ENCODE data around the gene F3.

Gene F3

GRCh38 chr1:94512816-94513215, 28.7 kb downstream of the F3 start:
- H3K4me2 ChIP-seq (ENCODE audit: low read length), result no peak overlapping the region
- H4K20me1 ChIP-seq (ENCODE audit: control insufficient read depth, insufficient read depth, low read depth, low read length), result no peaks in the 10 kb centered on the region
- H3K4me1 ChIP-seq (ENCODE audit: control insufficient read depth, low read length), result no peaks in the 10 kb centered on the region
- H3K4me3 ChIP-seq (ENCODE audit: low read length), result no peak overlapping the region
- no peaks in the 10 kb centered on the region for H3K36me3 ChIP-seq (ENCODE audit: control insufficient read depth, low read length)
- no peaks in the 10 kb centered on the region for H3K9me3 ChIP-seq (ENCODE audit: control insufficient read depth, insufficient read depth, low read length)
- H3K27me3 ChIP-seq (ENCODE audit: control insufficient read depth, low read length), result no peaks in the 10 kb centered on the region
- no peaks in the 10 kb centered on the region for H3F3A ChIP-seq (ENCODE audit: control insufficient read depth, insufficient read depth)
- H3K27ac ChIP-seq (ENCODE audit: low read depth, low read length), result no peak overlapping the region
- H3K79me2 ChIP-seq (ENCODE audit: control insufficient read depth, low read length), result no peaks in the 10 kb centered on the region
- no peaks in the 10 kb centered on the region for H3K9me2 ChIP-seq (replicated peaks; ENCODE audit: control insufficient read depth, low read length)
- TF ChIP-seq, protein P1, sequence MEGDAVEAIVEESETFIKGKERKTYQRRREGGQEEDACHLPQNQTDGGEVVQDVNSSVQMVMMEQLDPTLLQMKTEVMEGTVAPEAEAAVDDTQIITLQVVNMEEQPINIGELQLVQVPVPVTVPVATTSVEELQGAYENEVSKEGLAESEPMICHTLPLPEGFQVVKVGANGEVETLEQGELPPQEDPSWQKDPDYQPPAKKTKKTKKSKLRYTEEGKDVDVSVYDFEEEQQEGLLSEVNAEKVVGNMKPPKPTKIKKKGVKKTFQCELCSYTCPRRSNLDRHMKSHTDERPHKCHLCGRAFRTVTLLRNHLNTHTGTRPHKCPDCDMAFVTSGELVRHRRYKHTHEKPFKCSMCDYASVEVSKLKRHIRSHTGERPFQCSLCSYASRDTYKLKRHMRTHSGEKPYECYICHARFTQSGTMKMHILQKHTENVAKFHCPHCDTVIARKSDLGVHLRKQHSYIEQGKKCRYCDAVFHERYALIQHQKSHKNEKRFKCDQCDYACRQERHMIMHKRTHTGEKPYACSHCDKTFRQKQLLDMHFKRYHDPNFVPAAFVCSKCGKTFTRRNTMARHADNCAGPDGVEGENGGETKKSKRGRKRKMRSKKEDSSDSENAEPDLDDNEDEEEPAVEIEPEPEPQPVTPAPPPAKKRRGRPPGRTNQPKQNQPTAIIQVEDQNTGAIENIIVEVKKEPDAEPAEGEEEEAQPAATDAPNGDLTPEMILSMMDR (IDR thresholded peaks at IDR 0.05; ENCODE audit: low read depth, low read length, poor library complexity, severe bottlenecking), result no peak
- TF ChIP-seq EZH2phosphoT487 (IDR thresholded peaks at IDR 0.05; ENCODE audit: borderline replicate concordance, low read length), result no peak

- Histone ChIP-seq H3F3A (ENCODE audit: control insufficient read depth, insufficient read depth) (no peaks in the 10 kb centered on the region), H3K4me3 (ENCODE audit: low read length) (no peak overlapping the region), H3K79me2 (ENCODE audit: control insufficient read depth, low read length) (no peaks in the 10 kb centered on the region), H3K4me2 (ENCODE audit: low read length) (no peak overlapping the region), H4K20me1 (ENCODE audit: control insufficient read depth, insufficient read depth, low read depth, low read length) (no peaks in the 10 kb centered on the region), H3K4me1 (ENCODE audit: control insufficient read depth, low read length) (no peaks in the 10 kb centered on the region), H3K9me3 (ENCODE audit: control insufficient read depth, insufficient read depth, low read length) (no peaks in the 10 kb centered on the region), H3K36me3 (ENCODE audit: control insufficient read depth, low read length) (peaks cover 18% of the 10 kb centered on the region), H3K27me3 (ENCODE audit: control insufficient read depth, low read length) (no peaks in the 10 kb centered on the region), H3K9me2 (replicated peaks; ENCODE audit: control insufficient read depth, low read length) (no peaks in the 10 kb centered on the region), H3K27ac (ENCODE audit: low read depth, low read length) (no peak overlapping the region)
- TF ChIP-seq EZH2phosphoT487 (IDR thresholded peaks at IDR 0.05; ENCODE audit: borderline replicate concordance, low read length), result no peak
- TF ChIP-seq, protein P1 (IDR thresholded peaks at IDR 0.05; ENCODE audit: low read depth, low read length, poor library complexity, severe bottlenecking), result no peak
Observed at GRCh38 chr1:94504601-94505000, 37.0 kb downstream of the F3 start.

- Histone ChIP-seq H3K79me2 (ENCODE audit: control insufficient read depth, low read length) (no peaks in the 10 kb centered on the region), H3K4me3 (ENCODE audit: low read length) (no peak overlapping the region), H3F3A (ENCODE audit: control insufficient read depth, insufficient read depth) (no peaks in the 10 kb centered on the region), H3K9me2 (replicated peaks; ENCODE audit: control insufficient read depth, low read length) (no peaks in the 10 kb centered on the region), H3K27me3 (ENCODE audit: control insufficient read depth, low read length) (no peaks in the 10 kb centered on the region), H3K9me3 (ENCODE audit: control insufficient read depth, insufficient read depth, low read length) (no peaks in the 10 kb centered on the region), H4K20me1 (ENCODE audit: control insufficient read depth, insufficient read depth, low read depth, low read length) (no peaks in the 10 kb centered on the region), H3K27ac (ENCODE audit: low read depth, low read length) (no peak overlapping the region), H3K36me3 (ENCODE audit: control insufficient read depth, low read length) (peaks cover 30% of the 10 kb centered on the region), H3K4me2 (ENCODE audit: low read length) (no peak overlapping the region), H3K4me1 (ENCODE audit: control insufficient read depth, low read length) (no peaks in the 10 kb centered on the region)
- TF ChIP-seq, protein P1 (IDR thresholded peaks at IDR 0.05; ENCODE audit: low read depth, low read length, poor library complexity, severe bottlenecking), result no peak
- TF ChIP-seq EZH2phosphoT487 (IDR thresholded peaks at IDR 0.05; ENCODE audit: borderline replicate concordance, low read length), result no peak
Observed at GRCh38 chr1:94503153-94503552, 38.4 kb downstream of the F3 start.

DNA sequence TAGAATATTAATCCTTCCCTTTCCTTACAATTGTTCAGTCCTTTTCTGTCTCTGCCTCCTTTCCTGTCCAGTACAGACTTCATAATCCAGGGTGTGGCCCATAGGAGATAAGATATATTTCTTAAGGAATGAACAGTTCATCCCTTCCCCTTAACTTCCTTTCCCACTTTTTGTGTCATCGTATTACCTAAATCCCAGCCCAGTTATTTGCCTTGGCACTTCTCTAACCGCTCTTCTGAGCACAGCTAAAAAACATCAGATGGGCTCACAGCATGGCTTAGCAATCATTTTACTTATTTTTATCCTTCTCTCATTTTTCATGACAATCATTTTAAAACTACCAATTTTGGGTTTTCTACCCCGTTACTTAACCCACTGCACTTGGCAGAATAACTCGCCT, 39.6 kb downstream of the F3 start:
- no peaks in the 10 kb centered on the region for H3K9me3 ChIP-seq (ENCODE audit: control insufficient read depth, insufficient read depth, low read length)
- H3K4me1 ChIP-seq (ENCODE audit: control insufficient read depth, low read length), result no peaks in the 10 kb centered on the region
- H4K20me1 ChIP-seq (ENCODE audit: control insufficient read depth, insufficient read depth, low read depth, low read length), result no peaks in the 10 kb centered on the region
- H3K9me2 ChIP-seq (replicated peaks; ENCODE audit: control insufficient read depth, low read length), result no peaks in the 10 kb centered on the region
- H3F3A ChIP-seq (ENCODE audit: control insufficient read depth, insufficient read depth), result no peaks in the 10 kb centered on the region
- H3K4me3 ChIP-seq (ENCODE audit: low read length), result no peak overlapping the region
- H3K36me3 ChIP-seq (ENCODE audit: control insufficient read depth, low read length), result peaks cover 30% of the 10 kb centered on the region
- no peak for TF ChIP-seq EZH2phosphoT487 (IDR thresholded peaks at IDR 0.05; ENCODE audit: borderline replicate concordance, low read length)
- TF ChIP-seq, protein P1 (IDR thresholded peaks at IDR 0.05; ENCODE audit: low read depth, low read length, poor library complexity, severe bottlenecking), result no peak
- no peak overlapping the region for H3K4me2 ChIP-seq (ENCODE audit: low read length)
- H3K79me2 ChIP-seq (ENCODE audit: control insufficient read depth, low read length), result no peaks in the 10 kb centered on the region
- no peak overlapping the region for H3K27ac ChIP-seq (ENCODE audit: low read depth, low read length)
- no peaks in the 10 kb centered on the region for H3K27me3 ChIP-seq (ENCODE audit: control insufficient read depth, low read length)

All from DOHH2 (cell line).